B cell (primary cell): ENCODE measurements around the gene MRPL41. TPM values are rescaled to one million over a fixed set of nuclear protein-coding genes. Genes with fewer than 3 reads are reported as not detected.

Experiments
- ATAC-seq: fragments of 200-7000 bp; cut with Tn5 transposase; one replicate; pipeline ENCODE4 v1.10.0; 2021; ENCODE audit warnings: low read depth, mild to moderate bottlenecking, moderate number of reproducible peaks, moderate library complexity
- CTCF ChIA-PET: fragments of 350-600 bp; sonication (Branson Sonifier 250); formaldehyde crosslinking; loops from one replicate; lab custom pipeline; 2021; ENCODE audit warnings: antibody characterized with exemption, inconsistent platforms; lab: Charles Lee
- POLR2A ChIA-PET: fragments of 350-600 bp; sonication (Branson Sonifier 250); formaldehyde crosslinking; loops from one replicate; lab custom pipeline; 2021; ENCODE audit warnings: antibody characterized with exemption; lab: Charles Lee
- DNase-seq: peaks from one replicate; pipeline ENCODE4 v3.0.0; 2013
- H2AFZ ChIP-seq: 2 replicates; pipeline ENCODE4 v1.6.1; 2012; ENCODE audit warnings: mild to moderate bottlenecking, low read depth, low read length; ENCODE audit not compliant: insufficient read depth, poor library complexity, severe bottlenecking
- H3K27ac ChIP-seq, 2 donors: 1 replicate in 1 of 2; 2 replicates in 1 of 2; pipeline ENCODE4 v1.5.1; 2012 to 2013; ENCODE audit warnings: low read length in 2 of 2, mild to moderate bottlenecking in 2 of 2, moderate library complexity in 1 of 2
- H3K27me3 ChIP-seq, 4 experiments: fragments of 200-600 bp in 1 of 4; sonication (generic) in 1 of 4; replicated peaks in 1 of 4; 1 replicate in 2 of 4; 2 replicates in 2 of 4; pipeline versions ENCODE4 v1.6.1 to v1.7.0; 2013 to 2016; ENCODE audit warnings: low read length in 3 of 4, mild to moderate bottlenecking in 2 of 4, mixed read lengths in 1 of 4, moderate library complexity in 1 of 4; ENCODE audit not compliant: insufficient read depth in 4 of 4, control insufficient read depth in 3 of 4; ENCODE audit errors: control extremely low read depth in 1 of 4
- H3K36me3 ChIP-seq, 2 experiments: replicated peaks in 1 of 2; 1 replicate in 1 of 2; 2 replicates in 1 of 2; pipeline versions ENCODE4 v1.6.1 to v1.7.1; 2013; ENCODE audit warnings: low read length in 1 of 2; ENCODE audit not compliant: insufficient read depth in 2 of 2, control insufficient read depth in 1 of 2; ENCODE audit errors: control extremely low read depth in 1 of 2, extremely low read depth in 1 of 2
- H3K4me1 ChIP-seq, 2 donors: fragments of 200-600 bp in 1 of 2; sonication (generic) in 1 of 2; 1 replicate in 1 of 2; 2 replicates in 1 of 2; pipeline versions ENCODE4 v1.5.1 to v1.6.1; 2013 to 2017; ENCODE audit warnings: low read length in 2 of 2; ENCODE audit not compliant: control insufficient read depth in 2 of 2, insufficient read depth in 2 of 2
- H3K4me2 ChIP-seq: replicated peaks from 2 replicates; pipeline ENCODE3; 2012; ENCODE audit warnings: mild to moderate bottlenecking, low read depth, low read length; ENCODE audit not compliant: poor library complexity, severe bottlenecking
- H3K4me3 ChIP-seq, 5 experiments: fragments of 200-600 bp in 1 of 5; sonication (generic) in 1 of 5; 1 replicate in 3 of 5; 2 replicates in 2 of 5; pipeline versions ENCODE4 v1.5.1 to v1.7.0; 2011 to 2016; ENCODE audit warnings: low read length in 4 of 5, mild to moderate bottlenecking in 4 of 5, low read depth in 2 of 5, control low read depth in 1 of 5, moderate library complexity in 1 of 5; ENCODE audit not compliant: insufficient read depth in 1 of 5; ENCODE audit errors: control extremely low read depth in 1 of 5, extremely low read depth in 1 of 5
- H3K79me2 ChIP-seq: fragments of 200-600 bp; sonication (generic); one replicate; pipeline ENCODE4 v1.6.0; 2016; ENCODE audit warnings: low read length; ENCODE audit not compliant: control insufficient read depth, insufficient read depth
- H3K9ac ChIP-seq: fragments of 200-600 bp; sonication (generic); 2 replicates; pipeline ENCODE4 v1.6.1; 2017; ENCODE audit warnings: mild to moderate bottlenecking, low read length, moderate library complexity
- H3K9me3 ChIP-seq, 3 donors: one replicate each; pipeline versions ENCODE4 v1.6.1 to v1.7.1; 2013; ENCODE audit warnings: low read length in 2 of 3; ENCODE audit not compliant: control insufficient read depth in 2 of 3, insufficient read depth in 1 of 3; ENCODE audit errors: control extremely low read depth in 1 of 3
- H4K20me1 ChIP-seq: 2 replicates; pipeline ENCODE4 v1.6.0; 2012; ENCODE audit warnings: mild to moderate bottlenecking, low read length; ENCODE audit not compliant: insufficient read depth, control insufficient read depth, poor library complexity, severe bottlenecking
- H3K27ac Mint-ChIP-seq: one replicate; pipeline ENCODE4 v1.8.0; 2021; ENCODE audit warnings: mixed read lengths
- H3K27me3 Mint-ChIP-seq: one replicate; pipeline ENCODE4 v1.8.0; 2021; ENCODE audit warnings: mixed read lengths
- H3K4me1 Mint-ChIP-seq: one replicate; pipeline ENCODE4 v1.8.0; 2021; ENCODE audit warnings: mixed read lengths
- H3K4me3 Mint-ChIP-seq: one replicate; pipeline ENCODE4 v1.8.0; 2021; ENCODE audit warnings: mixed read lengths
- H3K9me3 Mint-ChIP-seq: one replicate; pipeline ENCODE4 v1.8.0; 2022; ENCODE audit warnings: mixed read lengths; ENCODE audit not compliant: insufficient read depth
- CTCF ChIP-seq: fragments of 200-600 bp; IDR thresholded peaks from one replicate; pipeline ENCODE4 v1.8.0; 2022; ENCODE audit warnings: antibody characterized with exemption, mild to moderate bottlenecking
- EZH2 ChIP-seq: IDR thresholded peaks from 2 replicates; pipeline ENCODE4 v1.6.1; 2012; ENCODE audit warnings: borderline replicate concordance, low read depth, mild to moderate bottlenecking, moderate library complexity, low read length; ENCODE audit not compliant: insufficient read depth, poor library complexity, severe bottlenecking
- WGBS: methylation state at CpG from one replicate; pipeline ENCODE4 v1.1.5; 2013; ENCODE audit warnings: missing lambda C conversion rate; ENCODE audit not compliant: insufficient coverage; 5-methylcytosine and 5-hydroxymethylcytosine counted together
- intact Hi-C: fragments of 100-400 bp; cut with micrococcal nuclease; formaldehyde crosslinking; loops from one replicate; pipeline ENCODE4 v1.10.0; 2022
- polyA plus RNA-seq: library from polyadenylated mRNA; depleted of rRNA; stranded (reverse); fragments of >200 nt; gene quantifications from 2 replicates; pipeline ENCODE4 v1.2.3, GENCODE V29; 2012
- total RNA-seq, 2 donors: library from RNA; stranded (reverse); fragments of 120-200 nt in 1 of 2; gene quantifications; 1 replicate in 1 of 2; 2 replicates in 1 of 2; pipeline versions ENCODE4 v1.2.3 to v1.2.4, GENCODE V29; 2013 to 2022

MRPL41 gene
- total and polyA plus RNA-seq, 2 donors (not counting 1 experiment from before 2014, with no cell fraction given) = 59.2 to 70.9 TPM

GRCh38 chr9:137506702-137507171, 44.9 kb upstream of the MRPL41 start:
- Histone ChIP-seq H3K4me3 (no peak overlapping the region), H3K27me3 (no peaks in the 10 kb centered on the region), H3K4me2 (no peak overlapping the region), H4K20me1 (no peaks in the 10 kb centered on the region), H3K4me1 (no peaks in the 10 kb centered on the region), H3K9me3 (peaks cover 0 to 38% (median 0%) of the 10 kb centered on the region in 3 donors), H3K9ac (no peak overlapping the region), H3K27ac (no peak overlapping the region), H3K36me3 (no peaks in the 10 kb centered on the region), H2AFZ (no peak overlapping the region), H3K79me2 (no peaks in the 10 kb centered on the region)
- intact Hi-C loops = no loop called here
- CTCF ChIA-PET = no interaction called here
- Mint-ChIP-seq H3K4me3 (no peak overlapping the region), H3K9me3 (no peaks in the 10 kb centered on the region), H3K27me3 (no peaks in the 10 kb centered on the region), H3K4me1 (no peaks in the 10 kb centered on the region), H3K27ac (no peak overlapping the region)
- no peak for DNase-seq
- WGBS = 97% methylated on average over 26 of the region's 26 CpGs
- no peak for ATAC-seq
- TF ChIP-seq CTCF (no peak), EZH2 (no peak)
- POLR2A ChIA-PET = no interaction called here

GRCh38 chr9:137509198-137509597, 42.5 kb upstream of the MRPL41 start:
- intact Hi-C loops = no loop called here
- H3K4me3 Mint-ChIP-seq = no peak overlapping the region
- POLR2A ChIA-PET = no interaction called here

More at GRCh38 chr9:137509198-137509597, 42.5 kb upstream of the MRPL41 start:
- no peaks in the 10 kb centered on the region for H3K9me3 Mint-ChIP-seq
- Histone ChIP-seq H3K36me3 (no peaks in the 10 kb centered on the region), H3K79me2 (no peaks in the 10 kb centered on the region), H3K27me3 (no peaks in the 10 kb centered on the region), H4K20me1 (no peaks in the 10 kb centered on the region), H3K4me3 (no peak overlapping the region), H3K4me2 (no peak overlapping the region), H3K9me3 (peaks cover 0 to 25% (median 0%) of the 10 kb centered on the region in 3 donors), H3K4me1 (no peaks in the 10 kb centered on the region), H3K27ac (no peak overlapping the region), H2AFZ (no peak overlapping the region), H3K9ac (no peak overlapping the region)
- DNase-seq (no peak), ATAC-seq (no peak)
- no peak for TF ChIP-seq CTCF
- CTCF ChIA-PET = interaction anchor here (1.4 to 1.6 kb wide), 2 partner anchors 13 to 86 kb away, joined by 3 to 4 read pairs; partner anchors contain the start of gene EXD3
- 92% methylated on average over 14 of the region's 14 CpGs for WGBS
- H3K27ac Mint-ChIP-seq = no peak overlapping the region
- H3K27me3 Mint-ChIP-seq = no peaks in the 10 kb centered on the region
- peaks cover 2% of the 10 kb centered on the region for H3K4me1 Mint-ChIP-seq
